Lung (tissue), 16 donors: Measurements from ENCODE around the gene MAP4K1. TPM values are rescaled to one million over a fixed set of nuclear protein-coding genes. Genes with fewer than 3 reads are reported as not detected.

Experiments
- ATAC-seq: fragments of 200-7000 bp; cut with Tn5 transposase; one replicate; pipeline ENCODE4 v1.9.1; 2020; ENCODE audit warnings: moderate number of reproducible peaks; ENCODE audit not compliant: insufficient read depth, low FRiP score
- DNase-seq, 3 donors: peaks; one replicate each; pipeline ENCODE4 v3.0.0-alpha.2; 2013 to 2017
- H3K27ac ChIP-seq, 2 donors: one replicate each; pipeline ENCODE4 v1.5.1; 2013; ENCODE audit warnings: mild to moderate bottlenecking in 2 of 2, moderate library complexity in 2 of 2, control low read depth in 1 of 2, inconsistent platforms in 1 of 2, low read depth in 1 of 2, low read length in 1 of 2
- H3K27me3 ChIP-seq, 3 donors: one replicate each; pipeline ENCODE4 v1.5.1; 2013; ENCODE audit warnings: low read length in 2 of 3; ENCODE audit not compliant: control insufficient read depth in 3 of 3, insufficient read depth in 3 of 3
- H3K36me3 ChIP-seq, 4 donors: one replicate each; pipeline ENCODE4 v1.5.1; 2013; ENCODE audit warnings: low read length in 4 of 4, mild to moderate bottlenecking in 1 of 4, moderate library complexity in 1 of 4; ENCODE audit not compliant: control insufficient read depth in 4 of 4, insufficient read depth in 4 of 4
- H3K4me1 ChIP-seq, 5 donors: one replicate each; pipeline ENCODE4 v1.5.1; 2013; ENCODE audit warnings: low read length in 5 of 5, mild to moderate bottlenecking in 2 of 5, moderate library complexity in 1 of 5; ENCODE audit not compliant: control insufficient read depth in 5 of 5, insufficient read depth in 5 of 5
- H3K4me3 ChIP-seq: one replicate; pipeline ENCODE4 v1.5.1; 2013; ENCODE audit warnings: mild to moderate bottlenecking, control low read depth, moderate library complexity
- H3K9ac ChIP-seq, 2 donors: one replicate each; pipeline ENCODE4 v1.5.1; 2013; ENCODE audit warnings: low read length in 2 of 2, control low read depth in 1 of 2; ENCODE audit not compliant: insufficient read depth in 1 of 2
- H3K9me3 ChIP-seq, 4 donors: one replicate each; pipeline ENCODE4 v1.5.1; 2013; ENCODE audit warnings: low read length in 3 of 4, mild to moderate bottlenecking in 1 of 4, moderate library complexity in 1 of 4; ENCODE audit not compliant: control insufficient read depth in 4 of 4, insufficient read depth in 3 of 4
- WGBS, 2 donors: extraction: QIAGEN DNeasy Blood & Tissue Kit; methylation state at CpG; one replicate each; pipeline ENCODE4 v1.1.7; 2013; 5-methylcytosine and 5-hydroxymethylcytosine counted together
- long read RNA-seq, 5 donors: transcript quantifications; one replicate each; lab custom pipeline, GENCODE V29; 2026
- polyA plus RNA-seq, 2 donors: library from polyadenylated mRNA; stranded (reverse); fragments of 200-250 nt; gene quantifications; one replicate each; pipeline ENCODE4 v1.2.1, GENCODE V29; 2013
- total RNA-seq, 2 donors: library from RNA; depleted of rRNA in 1 of 2; stranded (reverse); fragments of >200 nt in 1 of 2; gene quantifications; one replicate each; pipeline ENCODE4 v1.2.1, GENCODE V29; 2014 to 2021
- TF ChIP-seq, protein P1 (sequence below): IDR thresholded peaks from 2 replicates; pipeline ENCODE4 v1.5.1; 2012; ENCODE audit warnings: mild to moderate bottlenecking; ENCODE audit errors: control extremely low read depth, extremely low read depth
- donor health status: control.
- donor health status: control.
- donor health status: Bipolar disorder and iron deficiency.
- donor health status: healthy.
- donor health status: DM: yes; HTN: yes; CAD: no.

The MAP4K1 gene
- total RNA-seq: 1 to 10 TPM; 4.0 to 9.8 TPM
- polyA plus RNA-seq: 10 to 100 TPM in 1 of 2 donors, 1 to 10 TPM in 1; 7.0 to 13.1 TPM
- long read RNA-seq, donor 1, partial matches to known transcripts: 219 of 411 reads
- long read RNA-seq, donor 1, other reads (novel, unspliced or antisense): 192 of 411 reads
- long read RNA-seq, donor 2, partial matches to known transcripts: 137 of 224 reads
- long read RNA-seq, donor 2, other reads (novel, unspliced or antisense): 86 of 224 reads
- long read RNA-seq, donor 3, partial matches to known transcripts: 305 of 311 reads
- long read RNA-seq, donor 3, other reads (novel, unspliced or antisense): 6 of 311 reads
- long read RNA-seq, donor 4, partial matches to known transcripts: 169 of 260 reads
- long read RNA-seq, donor 4, other reads (novel, unspliced or antisense): 91 of 260 reads
- long read RNA-seq, donor 5, partial matches to known transcripts: 256 of 442 reads
- long read RNA-seq, donor 5, other reads (novel, unspliced or antisense): 186 of 442 reads

DNA sequence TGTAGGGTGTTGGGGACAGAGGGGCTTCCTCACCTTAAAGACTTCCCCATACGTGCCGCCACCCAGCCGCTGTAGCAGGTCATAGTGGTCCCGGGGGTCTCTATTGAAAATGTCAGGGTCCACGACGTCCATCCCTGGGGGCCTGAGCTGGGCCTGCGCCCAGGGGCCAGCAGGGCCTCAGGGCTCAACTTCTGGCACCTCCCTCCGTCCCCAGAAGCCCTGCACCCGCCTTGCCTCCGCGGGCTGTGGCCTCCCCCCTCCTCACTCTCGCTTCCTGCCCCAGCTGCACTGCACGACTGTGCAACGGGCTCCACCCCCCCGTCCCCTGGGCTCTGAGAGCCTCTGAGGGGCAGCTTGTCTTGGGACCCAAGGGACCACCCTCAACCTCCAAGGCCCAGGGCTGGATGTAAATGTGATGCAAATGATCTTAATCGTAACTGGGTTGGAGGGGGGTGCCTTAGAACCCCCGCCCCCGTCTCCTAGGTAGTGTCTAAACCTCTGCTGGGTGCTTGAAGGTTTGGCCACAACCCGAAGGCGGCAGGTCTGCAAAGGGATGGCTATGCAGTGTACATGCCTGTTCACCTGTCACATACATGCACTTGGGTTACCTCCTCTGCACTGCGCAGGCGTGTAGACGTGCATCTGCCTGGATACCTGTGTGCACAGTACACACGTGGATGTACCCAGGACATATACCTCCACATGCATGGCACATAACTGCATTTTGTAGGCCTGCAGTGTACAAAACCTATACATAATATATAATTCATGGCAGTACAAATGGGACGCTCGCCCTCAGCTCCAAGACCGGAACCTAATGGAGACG lies at the start of gene MAP4K1:
TSS of gene MAP4K1 (minus strand) at position 190 of the 826 bp plus-strand sequence. CDS start at position 132, 58 bp downstream.
- Histone ChIP-seq H3K4me1 (peaks cover 6 to 18% (median 15%) of the 10 kb centered on the region in 5 donors), H3K27me3 (no peaks in the 10 kb centered on the region), H3K9ac (peak within 1 kb of the TSS; percentile 29 to 44), H3K27ac (peak within 1 kb of the TSS; percentile 77 to 81), H3K9me3 (no peaks in the 10 kb centered on the region), H3K4me3 (peak within 1 kb of the TSS; percentile 50), H3K36me3 (peaks cover 8 to 17% (median 11%) of the 10 kb centered on the region in 4 donors)
- TF ChIP-seq, protein P1, sequence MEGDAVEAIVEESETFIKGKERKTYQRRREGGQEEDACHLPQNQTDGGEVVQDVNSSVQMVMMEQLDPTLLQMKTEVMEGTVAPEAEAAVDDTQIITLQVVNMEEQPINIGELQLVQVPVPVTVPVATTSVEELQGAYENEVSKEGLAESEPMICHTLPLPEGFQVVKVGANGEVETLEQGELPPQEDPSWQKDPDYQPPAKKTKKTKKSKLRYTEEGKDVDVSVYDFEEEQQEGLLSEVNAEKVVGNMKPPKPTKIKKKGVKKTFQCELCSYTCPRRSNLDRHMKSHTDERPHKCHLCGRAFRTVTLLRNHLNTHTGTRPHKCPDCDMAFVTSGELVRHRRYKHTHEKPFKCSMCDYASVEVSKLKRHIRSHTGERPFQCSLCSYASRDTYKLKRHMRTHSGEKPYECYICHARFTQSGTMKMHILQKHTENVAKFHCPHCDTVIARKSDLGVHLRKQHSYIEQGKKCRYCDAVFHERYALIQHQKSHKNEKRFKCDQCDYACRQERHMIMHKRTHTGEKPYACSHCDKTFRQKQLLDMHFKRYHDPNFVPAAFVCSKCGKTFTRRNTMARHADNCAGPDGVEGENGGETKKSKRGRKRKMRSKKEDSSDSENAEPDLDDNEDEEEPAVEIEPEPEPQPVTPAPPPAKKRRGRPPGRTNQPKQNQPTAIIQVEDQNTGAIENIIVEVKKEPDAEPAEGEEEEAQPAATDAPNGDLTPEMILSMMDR: no peak
- 12 to 25% methylated on average over 28 of the region's 28 CpGs for WGBS, 2 donors
- DNase-seq (peak in 2 of 3 donors; percentile 13 to 22), ATAC-seq (no peak)

DNA sequence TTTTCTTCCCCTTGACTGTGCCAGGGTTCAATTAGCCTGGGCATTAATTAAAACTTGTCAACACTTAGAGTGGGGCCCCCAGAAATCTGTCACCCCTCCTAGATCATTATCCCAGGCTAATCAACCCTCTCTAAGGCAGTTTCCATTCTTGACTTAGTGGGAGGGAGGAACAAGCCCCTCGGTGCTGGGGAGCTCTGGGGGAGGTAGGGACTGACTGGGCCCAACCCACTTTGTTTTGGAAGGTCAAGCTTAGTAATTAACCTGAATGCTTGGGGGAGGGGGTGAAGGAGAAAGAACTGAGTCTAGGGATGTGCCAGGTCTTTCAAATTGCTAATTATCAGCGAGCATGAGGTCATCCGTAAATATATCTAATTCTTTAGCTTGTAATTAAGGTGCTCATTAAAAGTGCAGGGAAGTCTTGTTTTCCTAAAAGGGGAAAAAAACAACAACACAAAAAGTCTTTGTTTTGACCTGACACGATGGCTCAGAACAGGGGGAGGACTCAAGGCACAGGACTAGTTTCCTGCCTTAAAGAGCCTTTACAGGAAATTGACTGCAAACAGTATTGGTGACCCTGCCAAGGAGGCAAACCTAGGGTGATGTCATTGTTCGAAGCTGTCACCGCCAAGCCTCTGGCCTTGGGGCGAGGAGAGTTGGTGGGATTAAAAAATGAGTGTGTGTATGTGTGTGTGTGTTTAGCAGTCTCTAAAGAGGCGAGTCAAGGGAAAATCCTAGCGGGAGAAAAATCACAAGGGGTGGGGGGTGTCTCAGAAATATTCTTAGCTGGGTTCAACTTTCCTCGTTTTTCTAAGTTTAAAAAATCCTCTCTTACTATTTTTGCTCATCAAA lies 49.1 kb upstream of the MAP4K1 start:
- peak overlapping the region; percentile 94 to 95 for H3K27ac ChIP-seq
- 32 to 41% methylated on average over 10 of the region's 10 CpGs for WGBS, 2 donors
- peaks cover 41 to 76% (median 62%) of the 10 kb centered on the region in 5 donors for H3K4me1 ChIP-seq
- DNase-seq (peak; percentile 86 to 90 (median 88)), ATAC-seq (no peak)
- H3K27me3 ChIP-seq: no peaks in the 10 kb centered on the region
- no peaks in the 10 kb centered on the region for H3K9me3 ChIP-seq
- TF ChIP-seq, protein P1: no peak
- no peak overlapping the region for H3K4me3 ChIP-seq
- peaks cover 0 to 5% (median 3%) of the 10 kb centered on the region in 4 donors for H3K36me3 ChIP-seq
- peak overlapping the region in 1 of 2 donors; percentile 2 for H3K9ac ChIP-seq

- peaks cover 0 to 5% (median 3%) of the 10 kb centered on the region in 4 donors for H3K36me3 ChIP-seq
- peak; percentile 83 to 85 (median 84) for DNase-seq
- peaks cover 41 to 69% (median 64%) of the 10 kb centered on the region in 5 donors for H3K4me1 ChIP-seq
- H3K27me3 ChIP-seq: no peaks in the 10 kb centered on the region
- ATAC-seq: peak; percentile 35
- TF ChIP-seq, protein P1: no peak
- no peak overlapping the region for H3K4me3 ChIP-seq
- peak overlapping the region; percentile 94 to 95 for H3K27ac ChIP-seq
- 36 to 47% methylated on average over 17 to 19 of the region's 19 CpGs for WGBS, 2 donors
- no peaks in the 10 kb centered on the region for H3K9me3 ChIP-seq
- no peak overlapping the region for H3K9ac ChIP-seq
Observed at GRCh38 chr19:38665950-38666662, 48.4 kb upstream of the MAP4K1 start.
